Measurements from ENCODE around the gene HMCES.
"Not testable (repeated sequence)": the region's sequence is repeated elsewhere in the genome, so short reads cannot be mapped to it uniquely, and the experiment has no call there.

The HMCES gene

DNA sequence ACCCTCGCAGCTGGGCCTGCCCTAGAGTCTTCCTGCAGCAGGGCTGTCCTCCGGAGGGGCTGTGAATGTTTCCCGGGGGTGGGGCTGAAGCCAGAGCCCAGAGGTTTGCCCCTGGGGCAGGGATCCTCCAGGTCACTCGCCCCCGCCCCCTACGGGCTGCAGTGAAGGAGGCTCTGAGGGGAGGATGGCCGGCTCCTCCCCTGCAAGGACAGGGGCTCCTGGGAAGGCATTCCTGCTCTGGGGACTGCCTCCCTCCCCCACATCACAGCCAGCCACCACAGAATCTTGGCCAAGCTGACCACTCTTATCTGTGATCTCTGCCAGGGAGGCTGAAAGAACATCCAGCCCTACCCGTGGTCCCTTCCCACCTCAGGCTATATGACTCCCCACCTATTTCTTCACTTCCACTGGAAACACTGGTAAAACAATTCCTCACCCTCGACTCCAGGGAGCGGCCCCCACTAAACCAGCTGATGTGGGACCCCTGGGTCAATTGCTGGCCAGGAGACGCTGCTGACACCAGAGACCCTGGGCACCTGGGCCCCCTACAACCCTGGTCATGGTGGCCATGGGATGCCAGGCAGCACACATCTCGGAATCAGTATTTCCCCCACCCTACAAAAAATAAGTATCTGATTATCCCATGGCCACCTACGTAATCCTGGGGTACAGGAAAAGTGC, 66.0 kb downstream of the HMCES start:
- TF ChIP-seq, protein P1, sequence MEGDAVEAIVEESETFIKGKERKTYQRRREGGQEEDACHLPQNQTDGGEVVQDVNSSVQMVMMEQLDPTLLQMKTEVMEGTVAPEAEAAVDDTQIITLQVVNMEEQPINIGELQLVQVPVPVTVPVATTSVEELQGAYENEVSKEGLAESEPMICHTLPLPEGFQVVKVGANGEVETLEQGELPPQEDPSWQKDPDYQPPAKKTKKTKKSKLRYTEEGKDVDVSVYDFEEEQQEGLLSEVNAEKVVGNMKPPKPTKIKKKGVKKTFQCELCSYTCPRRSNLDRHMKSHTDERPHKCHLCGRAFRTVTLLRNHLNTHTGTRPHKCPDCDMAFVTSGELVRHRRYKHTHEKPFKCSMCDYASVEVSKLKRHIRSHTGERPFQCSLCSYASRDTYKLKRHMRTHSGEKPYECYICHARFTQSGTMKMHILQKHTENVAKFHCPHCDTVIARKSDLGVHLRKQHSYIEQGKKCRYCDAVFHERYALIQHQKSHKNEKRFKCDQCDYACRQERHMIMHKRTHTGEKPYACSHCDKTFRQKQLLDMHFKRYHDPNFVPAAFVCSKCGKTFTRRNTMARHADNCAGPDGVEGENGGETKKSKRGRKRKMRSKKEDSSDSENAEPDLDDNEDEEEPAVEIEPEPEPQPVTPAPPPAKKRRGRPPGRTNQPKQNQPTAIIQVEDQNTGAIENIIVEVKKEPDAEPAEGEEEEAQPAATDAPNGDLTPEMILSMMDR (IDR thresholded peaks at IDR 0.05; ENCODE audit: insufficient read depth, missing control alignments), result no peak
- FAIRE-seq (no peak), DNase-seq (ENCODE audit: insufficient read length, low spot score) (no peak)

DNA sequence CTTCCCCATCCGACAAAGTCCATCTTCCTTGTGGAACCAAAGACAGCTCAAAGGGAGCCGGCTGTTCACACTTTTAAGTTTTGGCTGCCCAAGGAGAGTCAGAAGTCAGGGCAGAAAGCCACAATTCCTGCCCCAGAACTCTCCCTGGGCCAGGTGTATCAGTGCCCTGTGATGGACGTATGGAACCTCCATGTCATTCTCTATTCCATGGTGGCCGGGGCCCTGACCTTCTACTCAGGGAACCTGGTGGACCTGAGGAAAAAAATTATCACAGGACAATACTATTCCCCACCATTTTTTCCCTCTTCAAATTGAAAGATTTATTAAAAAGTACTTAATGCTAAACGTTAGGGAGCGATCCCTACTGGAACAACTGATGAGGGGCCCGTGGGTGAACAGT, 66.6 kb downstream of the HMCES start:
- DNase-seq (ENCODE audit: insufficient read length, low spot score) (no peak), FAIRE-seq (no peak)
- TF ChIP-seq, protein P1 (IDR thresholded peaks at IDR 0.05; ENCODE audit: insufficient read depth, missing control alignments), result no peak

DNA sequence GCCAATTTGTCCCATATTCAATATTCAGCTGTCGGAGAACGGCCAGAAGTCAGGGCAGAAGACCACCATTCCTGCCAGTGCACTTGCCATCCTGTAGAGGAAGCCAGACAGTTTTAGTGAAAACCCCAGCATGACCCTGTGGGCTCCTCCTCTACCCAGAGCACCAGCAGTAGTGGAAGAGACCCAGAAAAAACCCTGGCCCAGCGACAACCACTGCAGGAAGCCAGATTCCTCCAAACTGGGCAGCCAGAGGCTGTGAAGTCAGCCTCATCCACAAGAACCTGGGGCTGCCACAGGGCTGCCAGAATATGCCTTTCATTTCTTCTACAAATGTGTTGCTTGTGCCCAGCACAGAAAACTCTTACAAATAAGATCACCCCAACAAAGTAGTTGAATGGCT, 67.3 kb downstream of the HMCES start:
- DNase-seq (ENCODE audit: insufficient read length, low spot score) (no peak), FAIRE-seq (no peak)
- TF ChIP-seq, protein P1 (IDR thresholded peaks at IDR 0.05; ENCODE audit: insufficient read depth, missing control alignments), result no peak

DNA sequence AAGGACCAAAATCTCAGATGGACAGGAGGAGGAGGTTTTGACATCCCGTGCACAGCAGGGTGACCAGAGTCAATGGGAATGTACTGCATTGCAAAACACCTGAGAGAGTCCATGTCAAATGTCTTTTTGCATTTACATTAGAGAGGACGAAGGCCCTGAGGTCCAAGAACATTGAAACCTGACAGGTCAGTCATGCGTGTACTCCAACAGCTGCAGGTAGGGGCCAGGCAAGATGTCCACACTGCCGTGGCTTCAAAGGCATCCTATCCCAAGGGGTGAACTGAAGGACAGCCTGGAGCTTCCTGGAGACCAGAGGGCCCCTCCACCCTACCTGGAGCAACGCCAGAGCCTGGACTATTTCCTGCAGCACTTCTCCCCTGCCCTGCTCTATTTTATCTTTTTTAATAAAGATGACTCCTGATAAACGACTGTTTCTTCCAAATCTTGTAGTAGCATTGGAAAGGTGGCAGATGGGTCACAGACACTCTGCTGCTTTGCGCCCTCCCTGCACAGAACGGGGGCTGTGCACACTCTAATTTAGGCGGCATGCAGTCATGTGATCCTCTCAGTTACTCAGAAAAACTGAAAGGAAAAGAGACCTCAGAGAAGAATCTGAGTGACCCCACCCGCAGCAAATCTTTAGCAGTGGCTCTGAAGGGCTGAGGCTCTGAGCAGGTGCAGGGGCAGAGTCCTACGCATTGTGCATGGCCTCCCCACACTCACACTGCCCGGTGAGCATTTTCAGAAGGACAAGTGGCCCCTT, 68.2 kb downstream of the HMCES start:
- FAIRE-seq (no peak), DNase-seq (ENCODE audit: insufficient read length, low spot score) (no peak)

DNA sequence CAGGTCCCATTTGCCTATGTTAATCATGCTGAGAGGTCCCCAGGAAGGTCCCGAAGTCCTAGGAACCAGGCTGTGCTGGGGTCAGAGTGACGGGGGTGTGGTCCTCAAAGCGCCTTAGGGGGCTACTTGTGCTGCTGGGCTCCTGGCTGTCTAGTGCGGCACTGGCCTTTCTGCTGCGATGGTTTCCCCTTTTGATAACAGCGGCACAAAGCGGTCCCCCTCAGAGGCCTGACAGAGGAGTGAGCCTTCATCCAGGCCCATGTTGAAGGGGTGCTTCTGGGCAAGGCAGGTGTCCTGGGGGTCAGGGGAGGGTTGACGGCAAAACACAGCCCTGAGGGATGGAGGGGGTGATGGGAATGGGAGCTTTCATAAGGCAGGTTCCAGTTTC, 68.8 kb downstream of the HMCES start:
- TF ChIP-seq, protein P1 (IDR thresholded peaks at IDR 0.05; ENCODE audit: insufficient read depth, missing control alignments), result no peak
- no peak for FAIRE-seq

More for the DNA sequence above, 68.2 kb downstream of the HMCES start:
- TF ChIP-seq, protein P1 (IDR thresholded peaks at IDR 0.05; ENCODE audit: insufficient read depth, missing control alignments), result no peak

DNA sequence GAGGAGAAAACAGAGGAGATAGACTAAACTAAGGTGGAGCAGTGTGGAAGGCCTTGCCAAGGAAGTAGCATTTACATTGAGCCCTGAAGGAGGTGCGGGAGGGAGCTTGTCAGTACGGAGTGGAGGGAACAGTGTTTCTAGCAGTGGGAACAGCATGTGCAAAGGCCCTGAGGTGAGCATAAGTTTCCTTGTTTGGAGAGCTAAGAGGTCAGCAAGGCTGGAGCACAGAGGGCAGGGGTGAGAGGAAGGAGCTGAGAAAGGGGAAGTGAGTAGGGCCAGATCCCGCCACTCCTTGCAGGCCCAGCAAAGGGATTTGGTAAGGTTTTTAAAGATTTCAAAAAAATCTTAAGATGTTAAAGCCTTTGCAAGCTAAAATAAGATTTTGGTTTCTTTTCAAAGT, 70.1 kb downstream of the HMCES start:
- DNase-seq (ENCODE audit: insufficient read length, low spot score) (no peak), FAIRE-seq (no peak)
- TF ChIP-seq, protein P1 (IDR thresholded peaks at IDR 0.05; ENCODE audit: insufficient read depth, missing control alignments), result no peak

More for the DNA sequence above, 68.8 kb downstream of the HMCES start:
- DNase-seq (ENCODE audit: insufficient read length, low spot score), result no peak

DNA sequence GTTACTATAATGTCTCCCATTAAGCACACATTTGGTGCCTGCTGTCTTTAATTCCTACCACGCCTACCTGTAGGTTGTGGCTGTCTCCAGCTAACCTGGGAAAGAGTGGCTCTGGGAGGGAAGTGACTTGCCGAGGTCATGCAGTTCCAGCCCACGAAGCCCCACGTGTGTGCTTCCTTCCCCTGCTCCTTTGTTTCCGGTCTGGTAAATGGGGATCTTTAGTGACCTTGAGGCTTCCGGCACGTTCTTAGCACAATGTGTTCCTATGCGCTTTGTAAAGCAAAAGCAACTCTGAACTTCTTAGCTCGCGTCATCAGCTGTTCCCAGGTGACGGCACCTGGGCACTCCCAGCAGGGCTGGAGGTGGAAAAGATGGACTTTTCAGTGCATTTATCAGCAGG, 70.5 kb downstream of the HMCES start:
- not testable (repeated sequence) for DNase-seq (ENCODE audit: insufficient read length, low spot score); FAIRE-seq
